Natural killer cell (primary cell): ENCODE data around the gene ADRM1. TPM values are rescaled to one million over a fixed set of nuclear protein-coding genes. Genes with fewer than 3 reads are reported as not detected.

Experiments
- ATAC-seq, 3 donors: fragments of 150-1000 bp in 2 of 3; fragments of 200-7000 bp in 1 of 3; cut with Tn5 transposase; 1 replicate in 1 of 3; 2 replicates in 2 of 3; pipeline ENCODE4 v1.10.0; 2021; ENCODE audit warnings: mild to moderate bottlenecking in 2 of 3, moderate library complexity in 2 of 3
- DNase-seq, 2 donors: peaks; one replicate each; pipeline versions ENCODE4 v3.0.0 to v3.0.0-alpha.2; 2013 to 2021; ENCODE audit warnings: mixed read lengths in 1 of 2
- H3K27ac ChIP-seq: one replicate; pipeline ENCODE4 v1.5.1; 2013; ENCODE audit warnings: mild to moderate bottlenecking, low read length
- H3K27me3 ChIP-seq: one replicate; pipeline ENCODE4 v1.6.1; 2013; ENCODE audit warnings: low read length; ENCODE audit not compliant: control insufficient read depth, insufficient read depth
- H3K36me3 ChIP-seq: one replicate; pipeline ENCODE4 v1.6.1; 2013; ENCODE audit warnings: low read length; ENCODE audit not compliant: control insufficient read depth, insufficient read depth
- H3K4me1 ChIP-seq: one replicate; pipeline ENCODE4 v1.6.1; 2013; ENCODE audit warnings: low read length; ENCODE audit not compliant: control insufficient read depth, insufficient read depth
- H3K4me3 ChIP-seq: one replicate; pipeline ENCODE4 v1.5.1; 2013; ENCODE audit warnings: low read length
- H3K9me3 ChIP-seq: one replicate; pipeline ENCODE4 v1.6.1; 2013; ENCODE audit warnings: low read length; ENCODE audit not compliant: control insufficient read depth, insufficient read depth
- H3K27ac Mint-ChIP-seq, 2 donors: one replicate each; pipeline ENCODE4 v1.8.0; 2022; ENCODE audit warnings: mild to moderate bottlenecking in 2 of 2, mixed read lengths in 2 of 2, moderate library complexity in 1 of 2
- H3K27me3 Mint-ChIP-seq, 2 donors: one replicate each; pipeline ENCODE4 v1.8.0; 2022; ENCODE audit warnings: low read depth in 2 of 2, mixed read lengths in 2 of 2
- H3K36me3 Mint-ChIP-seq: one replicate; pipeline ENCODE4 v1.8.0; 2022; ENCODE audit warnings: mixed read lengths
- H3K4me1 Mint-ChIP-seq, 2 donors: one replicate each; pipeline ENCODE4 v1.8.0; 2022; ENCODE audit warnings: mixed read lengths in 2 of 2
- H3K4me3 Mint-ChIP-seq: one replicate; pipeline ENCODE4 v1.8.0; 2022; ENCODE audit warnings: mild to moderate bottlenecking, moderate library complexity, mixed read lengths
- H3K9me3 Mint-ChIP-seq, 2 donors: one replicate each; pipeline ENCODE4 v1.8.0; 2022; ENCODE audit warnings: mixed read lengths in 2 of 2
- CTCF ChIP-seq: fragments of 200-600 bp; IDR thresholded peaks from one replicate; pipeline ENCODE4 v1.8.0; 2022; ENCODE audit warnings: antibody characterized with exemption
- WGBS: methylation state at CpG from one replicate; pipeline ENCODE4 v1.1.7; 2013; ENCODE audit warnings: missing lambda C conversion rate; ENCODE audit not compliant: insufficient coverage; 5-methylcytosine and 5-hydroxymethylcytosine counted together
- intact Hi-C: fragments of 100-400 bp; cut with micrococcal nuclease; formaldehyde crosslinking; loops from one replicate; pipeline ENCODE4 v1.14.2; 2022
- total RNA-seq, 4 donors: library from RNA; stranded (reverse); fragments of 120-200 nt in 1 of 4; gene quantifications; one replicate each; pipeline versions ENCODE4 v1.2.3 to v1.2.4, GENCODE V29; 2013 to 2022

Gene ADRM1
- total RNA-seq, 3 donors from 2014 or later (not counting 1 experiment from before 2014, with no cell fraction given), result 81.4 to 88.4 (median 84.6) TPM

- Mint-ChIP-seq H3K4me3 (no peak overlapping the region), H3K27ac (no peak overlapping the region), H3K27me3 (no peaks in the 10 kb centered on the region), H3K9me3 (no peaks in the 10 kb centered on the region), H3K36me3 (no peaks in the 10 kb centered on the region), H3K4me1 (no peaks in the 10 kb centered on the region)
- TF ChIP-seq CTCF, result no peak
- H3K4me3 ChIP-seq, result no peak overlapping the region
- WGBS, result 31% methylated on average over 25 of the region's 25 CpGs
- no peaks in the 10 kb centered on the region for H3K27me3 ChIP-seq
- intact Hi-C loops, result no loop called here
- H3K27ac ChIP-seq, result no peak overlapping the region
- H3K36me3 ChIP-seq, result no peaks in the 10 kb centered on the region
- DNase-seq, result no peak
- no peaks in the 10 kb centered on the region for H3K9me3 ChIP-seq
- no peaks in the 10 kb centered on the region for H3K4me1 ChIP-seq
- no peak for ATAC-seq
Measured at GRCh38 chr20:62357187-62357667, 54.4 kb downstream of the ADRM1 start.

GRCh38 chr20:62357681-62358080, 54.9 kb downstream of the ADRM1 start:
- no peak overlapping the region for H3K4me3 ChIP-seq
- H3K27ac Mint-ChIP-seq, result no peak overlapping the region
- no peaks in the 10 kb centered on the region for H3K36me3 ChIP-seq
- H3K9me3 Mint-ChIP-seq, result no peaks in the 10 kb centered on the region
- intact Hi-C loops, result no loop called here
- H3K9me3 ChIP-seq, result no peaks in the 10 kb centered on the region
- H3K27me3 ChIP-seq, result no peaks in the 10 kb centered on the region
- ATAC-seq (no peak), DNase-seq (no peak)
- TF ChIP-seq CTCF, result no peak
- H3K4me3 Mint-ChIP-seq, result no peak overlapping the region
- no peak overlapping the region for H3K27ac ChIP-seq
- no peaks in the 10 kb centered on the region for H3K27me3 Mint-ChIP-seq
- no peaks in the 10 kb centered on the region for H3K4me1 ChIP-seq
- 47% methylated on average over 7 of the region's 7 CpGs for WGBS
- no peaks in the 10 kb centered on the region for H3K4me1 Mint-ChIP-seq
- H3K36me3 Mint-ChIP-seq, result no peaks in the 10 kb centered on the region

Other genes starting within 250 kb of the ADRM1 start
- gene TAF4, start 237.1 kb upstream of the ADRM1 start, total RNA-seq, result 10 to 100 TPM; 30.0 to 35.1 (median 30.3) TPM
- 10 to 100 TPM; 41.1 to 56.2 (median 47.3) TPM for gene LSM14B, start 180.5 kb upstream of the ADRM1 start, total RNA-seq
- 100 to 1,000 TPM; 154 to 177 (median 168) TPM for gene PSMA7, start 159.6 kb upstream of the ADRM1 start, total RNA-seq
- 10 to 100 TPM; 19.1 to 26.0 (median 23.7) TPM for gene SS18L1, start 159.2 kb upstream of the ADRM1 start, total RNA-seq
- gene MTG2, start 120.0 kb upstream of the ADRM1 start, total RNA-seq, result 10 to 100 TPM; 16.8 to 25.8 (median 25.3) TPM
- gene HRH3, start 82.7 kb upstream of the ADRM1 start, total RNA-seq, result not detected
- 100 to 1,000 TPM in 2 of 3 donors, 10 to 100 TPM in 1; 77.9 to 112 (median 104) TPM for gene OSBPL2, start 64.5 kb upstream of the ADRM1 start, total RNA-seq
- 1 to 10 TPM; 1.0 to 4.3 (median 1.4) TPM for gene LAMA5, start 64.3 kb downstream of the ADRM1 start, total RNA-seq
- gene RPS21, start 84.1 kb downstream of the ADRM1 start, total RNA-seq, result 1,000 to 10,000 TPM in 2 of 3 donors, 100 to 1,000 TPM in 1; 887 to 1,244 (median 1,112) TPM
- gene CABLES2, start 104.3 kb downstream of the ADRM1 start, total RNA-seq, result 1 to 10 TPM; 8.0 to 9.3 (median 8.4) TPM
- gene RBBP8NL, start 124.5 kb downstream of the ADRM1 start, total RNA-seq, result not detected
- not detected for gene GATA5, start 173.0 kb downstream of the ADRM1 start, total RNA-seq